ENCODE results near the gene ADGRG3.

DNA sequence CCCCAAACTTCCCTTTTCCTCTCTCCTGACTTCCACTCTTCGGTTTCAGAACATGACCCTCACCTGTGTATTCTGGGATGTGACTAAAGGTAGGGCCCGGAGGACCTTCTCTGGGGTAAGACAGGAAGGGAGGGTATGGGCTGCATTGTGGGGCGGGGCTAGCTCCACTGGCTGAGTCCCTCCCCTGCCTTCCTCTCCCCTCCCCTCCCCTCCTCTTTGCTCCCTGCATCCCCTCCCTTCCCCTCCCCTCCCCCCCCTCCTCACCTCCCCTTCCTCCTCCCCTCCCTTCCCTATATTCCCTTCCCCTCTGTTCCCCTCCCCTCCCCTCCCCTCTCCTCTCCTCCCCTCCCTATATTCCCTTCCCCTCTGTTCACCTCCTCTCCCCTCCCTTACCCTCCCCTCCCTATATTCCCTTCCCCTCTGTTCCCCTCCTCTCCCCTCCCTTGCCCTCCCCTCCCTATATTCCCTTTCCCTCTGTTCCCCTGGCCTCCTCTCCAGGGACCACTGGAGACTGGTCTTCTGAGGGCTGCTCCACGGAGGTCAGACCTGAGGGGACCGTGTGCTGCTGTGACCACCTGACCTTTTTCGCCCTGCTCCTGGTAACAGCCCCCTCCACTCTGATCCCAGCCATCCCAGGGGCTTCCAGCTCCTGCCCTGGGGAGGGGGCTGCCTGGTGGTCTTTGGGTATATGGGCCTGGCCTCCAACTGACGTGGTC lies 11.8 kb downstream of the ADGRG3 start:
- TF ChIP-seq, protein P1, sequence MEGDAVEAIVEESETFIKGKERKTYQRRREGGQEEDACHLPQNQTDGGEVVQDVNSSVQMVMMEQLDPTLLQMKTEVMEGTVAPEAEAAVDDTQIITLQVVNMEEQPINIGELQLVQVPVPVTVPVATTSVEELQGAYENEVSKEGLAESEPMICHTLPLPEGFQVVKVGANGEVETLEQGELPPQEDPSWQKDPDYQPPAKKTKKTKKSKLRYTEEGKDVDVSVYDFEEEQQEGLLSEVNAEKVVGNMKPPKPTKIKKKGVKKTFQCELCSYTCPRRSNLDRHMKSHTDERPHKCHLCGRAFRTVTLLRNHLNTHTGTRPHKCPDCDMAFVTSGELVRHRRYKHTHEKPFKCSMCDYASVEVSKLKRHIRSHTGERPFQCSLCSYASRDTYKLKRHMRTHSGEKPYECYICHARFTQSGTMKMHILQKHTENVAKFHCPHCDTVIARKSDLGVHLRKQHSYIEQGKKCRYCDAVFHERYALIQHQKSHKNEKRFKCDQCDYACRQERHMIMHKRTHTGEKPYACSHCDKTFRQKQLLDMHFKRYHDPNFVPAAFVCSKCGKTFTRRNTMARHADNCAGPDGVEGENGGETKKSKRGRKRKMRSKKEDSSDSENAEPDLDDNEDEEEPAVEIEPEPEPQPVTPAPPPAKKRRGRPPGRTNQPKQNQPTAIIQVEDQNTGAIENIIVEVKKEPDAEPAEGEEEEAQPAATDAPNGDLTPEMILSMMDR (conservative IDR thresholded peaks at IDR 0.05), result no peak
- no peak for TF ChIP-seq EZH2 (IDR thresholded peaks at IDR 0.05; ENCODE audit: low read depth)

Data from PC-9 (cell line).